ENCODE results near the gene EID2B.

The EID2B gene

DNA sequence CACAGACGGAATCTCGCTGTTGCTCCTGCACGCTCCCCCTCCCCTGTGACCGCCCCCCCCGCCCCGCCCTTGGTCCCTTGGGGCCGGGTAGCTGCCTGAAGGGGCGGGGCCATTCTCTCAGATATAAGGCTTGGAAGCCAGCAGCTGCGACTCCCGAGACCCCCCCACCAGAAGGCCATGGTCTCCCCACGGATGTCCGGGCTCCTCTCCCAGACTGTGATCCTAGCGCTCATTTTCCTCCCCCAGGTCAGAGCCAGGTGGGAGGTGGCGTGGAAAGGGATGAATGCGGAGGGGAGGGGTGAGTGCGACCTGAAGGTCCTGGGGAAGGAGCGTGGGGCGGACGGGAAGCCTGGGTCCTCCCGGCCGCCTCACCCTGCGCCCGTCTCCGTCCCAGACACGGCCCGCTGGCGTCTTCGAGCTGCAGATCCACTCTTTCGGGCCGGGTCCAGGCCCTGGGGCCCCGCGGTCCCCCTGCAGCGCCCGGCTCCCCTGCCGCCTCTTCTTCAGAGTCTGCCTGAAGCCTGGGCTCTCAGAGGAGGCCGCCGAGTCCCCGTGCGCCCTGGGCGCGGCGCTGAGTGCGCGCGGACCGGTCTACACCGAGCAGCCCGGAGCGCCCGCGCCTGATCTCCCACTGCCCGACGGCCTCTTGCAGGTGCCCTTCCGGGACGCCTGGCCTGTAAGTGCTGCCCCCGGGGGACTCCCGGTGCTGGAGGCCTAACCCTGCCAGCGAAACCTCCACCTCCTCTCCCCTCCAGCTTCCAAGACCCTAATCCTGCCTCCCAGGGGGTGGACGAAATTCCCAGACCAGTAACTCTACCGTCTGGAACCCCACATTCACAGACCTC lies 33.6 kb downstream of the EID2B start, which contains the start of gene DLL3:
Gene DLL3, plus strand, starts transcription at position 150 of the 845 bp plus-strand sequence. Its CDS starts 28 bp downstream, at position 178.
- Histone ChIP-seq H3K4me2 (ENCODE audit: low read depth, low read length, poor library complexity, severe bottlenecking) (peak within 1 kb of the TSS; percentile 86), H3K36me3 (ENCODE audit: insufficient read depth, low read length) (no peaks in the 10 kb centered on the region), H3K4me3 (ENCODE audit: low read length, poor library complexity, severe bottlenecking) (peak within 1 kb of the TSS; percentile 75), H3K9me3 (ENCODE audit: insufficient read depth, low read depth, low read length) (no peaks in the 10 kb centered on the region), H3F3A (ENCODE audit: low read depth) (no peaks in the 10 kb centered on the region), H3K9ac (ENCODE audit: low read depth, low read length, poor library complexity, severe bottlenecking) (peak within 1 kb of the TSS; percentile 77), H4K20me1 (ENCODE audit: insufficient read depth, low read length, poor library complexity, severe bottlenecking) (no peaks in the 10 kb centered on the region), H3K9me2 (replicated peaks; ENCODE audit: low read depth, low read length) (no peaks in the 10 kb centered on the region), H3K27me3 (ENCODE audit: insufficient read depth, low read length, poor library complexity, severe bottlenecking) (no peaks in the 10 kb centered on the region), H2AFZ (ENCODE audit: low read length) (peak within 1 kb of the TSS; percentile 93), H3K79me2 (ENCODE audit: insufficient read depth, low read length) (no peaks in the 10 kb centered on the region), H3K4me1 (ENCODE audit: insufficient read depth, low read length, poor library complexity, severe bottlenecking) (peaks cover 7% of the 10 kb centered on the region)
- no peak for TF ChIP-seq EZH2phosphoT487 (IDR thresholded peaks at IDR 0.05; ENCODE audit: borderline replicate concordance)
- TF ChIP-seq, protein P1, sequence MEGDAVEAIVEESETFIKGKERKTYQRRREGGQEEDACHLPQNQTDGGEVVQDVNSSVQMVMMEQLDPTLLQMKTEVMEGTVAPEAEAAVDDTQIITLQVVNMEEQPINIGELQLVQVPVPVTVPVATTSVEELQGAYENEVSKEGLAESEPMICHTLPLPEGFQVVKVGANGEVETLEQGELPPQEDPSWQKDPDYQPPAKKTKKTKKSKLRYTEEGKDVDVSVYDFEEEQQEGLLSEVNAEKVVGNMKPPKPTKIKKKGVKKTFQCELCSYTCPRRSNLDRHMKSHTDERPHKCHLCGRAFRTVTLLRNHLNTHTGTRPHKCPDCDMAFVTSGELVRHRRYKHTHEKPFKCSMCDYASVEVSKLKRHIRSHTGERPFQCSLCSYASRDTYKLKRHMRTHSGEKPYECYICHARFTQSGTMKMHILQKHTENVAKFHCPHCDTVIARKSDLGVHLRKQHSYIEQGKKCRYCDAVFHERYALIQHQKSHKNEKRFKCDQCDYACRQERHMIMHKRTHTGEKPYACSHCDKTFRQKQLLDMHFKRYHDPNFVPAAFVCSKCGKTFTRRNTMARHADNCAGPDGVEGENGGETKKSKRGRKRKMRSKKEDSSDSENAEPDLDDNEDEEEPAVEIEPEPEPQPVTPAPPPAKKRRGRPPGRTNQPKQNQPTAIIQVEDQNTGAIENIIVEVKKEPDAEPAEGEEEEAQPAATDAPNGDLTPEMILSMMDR (conservative IDR thresholded peaks at IDR 0.05; ENCODE audit: low read length) = no peak

DNA sequence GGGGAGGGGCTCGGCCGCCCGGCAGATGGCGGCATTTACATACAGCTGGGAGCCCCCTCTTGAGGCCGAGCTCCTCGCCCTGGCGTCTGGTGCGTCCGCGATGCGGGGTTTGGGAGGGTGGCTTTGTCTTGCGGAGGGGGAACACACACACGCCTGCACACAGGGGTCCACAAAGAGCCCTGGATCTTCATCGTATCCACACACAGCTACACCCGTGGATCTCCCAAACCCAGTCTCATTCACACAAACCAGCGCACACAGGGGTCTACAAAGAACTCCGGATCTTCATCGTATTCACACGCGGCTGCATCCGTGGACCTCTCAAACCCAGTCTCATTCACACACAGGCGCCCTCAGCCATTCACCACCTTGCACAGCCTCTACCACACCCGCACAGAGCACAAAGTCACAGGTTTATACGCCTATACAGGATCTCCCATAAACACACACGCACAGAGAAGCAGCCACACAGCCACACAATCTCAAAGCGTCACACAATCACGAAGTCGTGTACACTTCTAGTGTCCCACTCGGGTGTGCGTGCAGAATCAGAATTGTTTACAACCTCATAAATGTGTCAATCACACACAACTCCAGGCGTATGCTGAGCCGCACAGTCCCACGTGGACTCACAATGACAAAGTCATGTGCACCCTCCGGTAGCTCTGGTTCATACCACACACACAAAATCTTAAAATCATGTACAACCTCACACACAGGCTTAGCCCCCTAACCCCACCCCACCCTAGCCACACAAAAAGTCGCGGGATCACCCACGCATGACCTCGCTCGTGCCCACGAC lies 34.5 kb downstream of the EID2B start:
- Histone ChIP-seq H3K79me2 (ENCODE audit: insufficient read depth, low read length) (no peaks in the 10 kb centered on the region), H3K4me1 (ENCODE audit: insufficient read depth, low read length, poor library complexity, severe bottlenecking) (peaks cover 7% of the 10 kb centered on the region), H4K20me1 (ENCODE audit: insufficient read depth, low read length, poor library complexity, severe bottlenecking) (no peaks in the 10 kb centered on the region), H3K27me3 (ENCODE audit: insufficient read depth, low read length, poor library complexity, severe bottlenecking) (no peaks in the 10 kb centered on the region), H3K9me2 (replicated peaks; ENCODE audit: low read depth, low read length) (no peaks in the 10 kb centered on the region), H3K9me3 (ENCODE audit: insufficient read depth, low read depth, low read length) (no peaks in the 10 kb centered on the region), H3K9ac (ENCODE audit: low read depth, low read length, poor library complexity, severe bottlenecking) (peak overlapping the region; percentile 77), H3K4me3 (ENCODE audit: low read length, poor library complexity, severe bottlenecking) (peak overlapping the region; percentile 75), H3K36me3 (ENCODE audit: insufficient read depth, low read length) (no peaks in the 10 kb centered on the region), H2AFZ (ENCODE audit: low read length) (peak overlapping the region; percentile 93), H3K4me2 (ENCODE audit: low read depth, low read length, poor library complexity, severe bottlenecking) (peak overlapping the region; percentile 86), H3F3A (ENCODE audit: low read depth) (no peaks in the 10 kb centered on the region)
- no peak for TF ChIP-seq EZH2phosphoT487 (IDR thresholded peaks at IDR 0.05; ENCODE audit: borderline replicate concordance)
- TF ChIP-seq, protein P1 (conservative IDR thresholded peaks at IDR 0.05; ENCODE audit: low read length) = peak; percentile 53

DNA sequence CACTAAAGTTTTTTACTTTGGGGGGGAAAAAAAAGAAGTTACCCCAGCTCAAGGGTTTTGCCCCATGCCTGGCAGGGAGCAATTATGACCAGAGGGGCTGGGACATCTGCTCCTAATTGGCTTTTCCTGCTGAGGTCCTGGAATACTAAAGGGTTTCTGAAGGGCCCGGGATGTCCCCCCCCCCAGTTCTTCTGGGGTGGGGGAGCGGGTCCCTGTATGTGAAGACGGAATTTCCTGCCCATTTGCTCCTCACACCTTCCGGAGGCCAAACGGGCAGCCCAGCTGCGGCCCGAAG lies 35.0 kb downstream of the EID2B start:
- peak overlapping the region; percentile 86 for H3K4me2 ChIP-seq (ENCODE audit: low read depth, low read length, poor library complexity, severe bottlenecking)
- H3K4me3 ChIP-seq (ENCODE audit: low read length, poor library complexity, severe bottlenecking) = peak overlapping the region; percentile 75
- no peaks in the 10 kb centered on the region for H3K27me3 ChIP-seq (ENCODE audit: insufficient read depth, low read length, poor library complexity, severe bottlenecking)
- H3F3A ChIP-seq (ENCODE audit: low read depth) = no peaks in the 10 kb centered on the region
- no peaks in the 10 kb centered on the region for H3K9me3 ChIP-seq (ENCODE audit: insufficient read depth, low read depth, low read length)
- no peaks in the 10 kb centered on the region for H3K79me2 ChIP-seq (ENCODE audit: insufficient read depth, low read length)
- no peaks in the 10 kb centered on the region for H4K20me1 ChIP-seq (ENCODE audit: insufficient read depth, low read length, poor library complexity, severe bottlenecking)
- TF ChIP-seq, protein P1 (conservative IDR thresholded peaks at IDR 0.05; ENCODE audit: low read length) = no peak
- TF ChIP-seq EZH2phosphoT487 (IDR thresholded peaks at IDR 0.05; ENCODE audit: borderline replicate concordance) = no peak
- no peaks in the 10 kb centered on the region for H3K36me3 ChIP-seq (ENCODE audit: insufficient read depth, low read length)
- H3K9me2 ChIP-seq (replicated peaks; ENCODE audit: low read depth, low read length) = no peaks in the 10 kb centered on the region
- peak overlapping the region; percentile 77 for H3K9ac ChIP-seq (ENCODE audit: low read depth, low read length, poor library complexity, severe bottlenecking)
- peak overlapping the region; percentile 93 for H2AFZ ChIP-seq (ENCODE audit: low read length)
- H3K4me1 ChIP-seq (ENCODE audit: insufficient read depth, low read length, poor library complexity, severe bottlenecking) = peaks cover 7% of the 10 kb centered on the region
